NCI-H510A (cell line): ENCODE data around the gene AMER1.
"Not testable (repeated sequence)": the region's sequence is repeated elsewhere in the genome, so short reads cannot be mapped to it uniquely, and the experiment has no call there.

Experiments used
- DNase-seq: peaks from one replicate; lab custom pipeline; 2025; lab: John Stamatoyannopoulos, UW

AMER1 gene

GRCh38 chrX:64205441-64205734 is at the start of gene AMER1:
AMER1 (minus strand) TSS chrX:64205708; CDS start chrX:64193286, 12,422 bp downstream.
- DNase-seq: no peak

GRCh38 chrX:64230123-64230970 is 24.8 kb upstream of the AMER1 start, which contains the start of gene ASB12:
ASB12 (minus strand) TSS chrX:64230607; CDS start chrX:64225650, 4,957 bp downstream.
- DNase-seq: no peak

GRCh38 chrX:64229154-64229553 is 23.6 kb upstream of the AMER1 start:
- DNase-seq: no peak

GRCh38 chrX:64218023-64218422 is 12.5 kb upstream of the AMER1 start:
- no peak for DNase-seq

GRCh38 chrX:64213989-64214388 is 8.5 kb upstream of the AMER1 start:
- not testable (repeated sequence) for DNase-seq

GRCh38 chrX:64206556-64207162 is 1.2 kb upstream of the AMER1 start:
- no peak for DNase-seq

GRCh38 chrX:64205735-64206501 is 410 bp upstream of the AMER1 start:
- DNase-seq: peak; percentile 81

- peak; percentile 7 for DNase-seq
Observed at GRCh38 chrX:64204701-64205440, 637 bp downstream of the AMER1 start.

GRCh38 chrX:64204252-64204651 is 1.3 kb downstream of the AMER1 start:
- DNase-seq: no peak

GRCh38 chrX:64202808-64203325 is 2.6 kb downstream of the AMER1 start:
- DNase-seq: no peak

- no peak for DNase-seq
Observed at GRCh38 chrX:64198036-64198435, 7.5 kb downstream of the AMER1 start.

- DNase-seq: no peak
Observed at GRCh38 chrX:64196606-64197005, 8.9 kb downstream of the AMER1 start.

GRCh38 chrX:64195862-64196261 is 9.6 kb downstream of the AMER1 start:
- DNase-seq: no peak

GRCh38 chrX:64192673-64193072 is 12.8 kb downstream of the AMER1 start:
- no peak for DNase-seq

- DNase-seq: no peak
Observed at GRCh38 chrX:64192040-64192439, 13.5 kb downstream of the AMER1 start.

- DNase-seq: no peak
Observed at GRCh38 chrX:64191281-64192010, 14.1 kb downstream of the AMER1 start.

GRCh38 chrX:64190136-64190740 is 15.3 kb downstream of the AMER1 start:
- no peak for DNase-seq

- DNase-seq: no peak
Observed at GRCh38 chrX:64188901-64189300, 16.6 kb downstream of the AMER1 start.

- DNase-seq: no peak
Observed at GRCh38 chrX:64187762-64188150, 17.8 kb downstream of the AMER1 start.

- DNase-seq: no peak
Observed at GRCh38 chrX:64186974-64187761, 18.3 kb downstream of the AMER1 start.
